PC-3 (cell line): ENCODE data around the gene IFI44. TPM values are rescaled to one million over a fixed set of nuclear protein-coding genes. Genes with fewer than 3 reads are reported as not detected.

Experiments
- ATAC-seq: fragments of 200-7000 bp; cut with Tn5 transposase; 2 replicates; pipeline ENCODE4 v1.9.1; 2020; ENCODE audit warnings: mild to moderate bottlenecking, moderate library complexity
- BruUV-seq: library from RNA; stranded (reverse); fragments of 400-500 nt; replicated peaks from 2 replicates; lab custom pipeline; 2021; lab: Mats Ljungman, UMichigan
- CTCF ChIA-PET: fragments of 300-600 bp; sonication (Branson Sonifier 250); formaldehyde crosslinking; loops from one replicate; lab custom pipeline; 2022; ENCODE audit warnings: antibody characterized with exemption; lab: Charles Lee
- POLR2A ChIA-PET: fragments of 300-600 bp; sonication (Branson Sonifier 250); formaldehyde crosslinking; loops from one replicate; lab custom pipeline; 2022; ENCODE audit warnings: antibody characterized with exemption; ENCODE audit not compliant: unreplicated experiment; lab: Charles Lee
- DNase-seq: peaks from one replicate; pipeline ENCODE4 v3.0.0-alpha.2; 2015
- H2AFZ ChIP-seq: fragments of 300-600 bp; sonication (generic); 2 replicates; pipeline ENCODE4 v1.6.0; 2016; ENCODE audit warnings: antibody characterized with exemption, low read length
- H3F3A ChIP-seq: fragments of 300-600 bp; sonication (generic); one replicate; pipeline ENCODE4 v1.6.0; 2017; ENCODE audit warnings: antibody characterized with exemption, low read length, control low read depth, mild to moderate bottlenecking; ENCODE audit not compliant: unreplicated experiment
- H3K27ac ChIP-seq: fragments of 300-600 bp; sonication (generic); 2 replicates; pipeline ENCODE4 v1.5.1; 2016; ENCODE audit warnings: mild to moderate bottlenecking, low read length
- H3K27me3 ChIP-seq: fragments of 300-600 bp; sonication (generic); 2 replicates; pipeline ENCODE4 v1.6.1; 2016; ENCODE audit warnings: low read length, mixed read lengths
- H3K36me3 ChIP-seq: fragments of 300-600 bp; sonication (generic); 2 replicates; pipeline ENCODE4 v1.6.1; 2016; ENCODE audit warnings: low read depth, mixed run types, low read length, mixed read lengths
- H3K4me1 ChIP-seq: fragments of 300-600 bp; sonication (generic); 2 replicates; pipeline ENCODE4 v1.5.1; 2016; ENCODE audit warnings: low read length; ENCODE audit not compliant: insufficient read depth
- H3K4me2 ChIP-seq: fragments of 300-600 bp; sonication (generic); 2 replicates; pipeline ENCODE4 v1.6.0; 2016; ENCODE audit warnings: low read length
- H3K4me3 ChIP-seq: fragments of 300-600 bp; sonication (generic); 2 replicates; pipeline ENCODE4 v1.5.1; 2016; ENCODE audit warnings: mild to moderate bottlenecking, low read length, mixed read lengths
- H3K79me2 ChIP-seq: fragments of 300-600 bp; sonication (generic); 2 replicates; pipeline ENCODE4 v1.6.1; 2017; ENCODE audit warnings: low read length, mixed read lengths
- H3K9ac ChIP-seq: fragments of 300-600 bp; sonication (generic); 2 replicates; pipeline ENCODE4 v1.6.0; 2016; ENCODE audit warnings: mild to moderate bottlenecking, low read length
- H3K9me2 ChIP-seq: fragments of 300-600 bp; sonication (generic); replicated peaks from 2 replicates; pipeline ENCODE4 v1.6.1; 2016; ENCODE audit warnings: mixed run types, low read length, mixed read lengths
- H3K9me3 ChIP-seq: fragments of 300-600 bp; sonication (generic); 2 replicates; pipeline ENCODE4 v1.6.1; 2016; ENCODE audit warnings: low read length, mixed read lengths
- H4K20me1 ChIP-seq: fragments of 300-600 bp; sonication (generic); 2 replicates; pipeline ENCODE4 v1.6.1; 2016; ENCODE audit warnings: low read length, mixed read lengths
- CTCF ChIP-seq: fragments of 300-600 bp; sonication (generic); conservative IDR thresholded peaks from 2 replicates; pipeline ENCODE4 v1.5.1; 2017; ENCODE audit warnings: antibody characterized with exemption, low read depth, mild to moderate bottlenecking, low read length
- EZH2 ChIP-seq: fragments of 300-600 bp; sonication (generic); IDR thresholded peaks from one replicate; pipeline ENCODE4 v1.6.1; 2017; ENCODE audit warnings: antibody characterized with exemption, mild to moderate bottlenecking, low read length; ENCODE audit not compliant: unreplicated experiment
- EZH2phosphoT487 ChIP-seq: fragments of 300-600 bp; sonication (generic); IDR thresholded peaks from 2 replicates; pipeline ENCODE4 v1.6.1; 2018; ENCODE audit warnings: mild to moderate bottlenecking, antibody characterized with exemption, low read length, borderline replicate concordance
- intact Hi-C: fragments of 100-400 bp; cut with micrococcal nuclease; formaldehyde crosslinking; loops from 2 replicates; pipeline ENCODE4 v1.9.0; 2023
- total RNA-seq: library from RNA; depleted of rRNA; stranded (reverse); fragments of >200 nt; gene quantifications from 2 replicates; pipeline ENCODE4 v1.2.3, GENCODE V29; 2014

IFI44 gene
- total RNA-seq, 1 experiment from 2014 or later = 10.4 TPM

GRCh38 chr1:78665809-78666208, 16.2 kb downstream of the IFI44 start:
- ChIA-PET CTCF (interaction anchor here (0.6 kb wide), 1 partner anchor 111 kb away, joined by 3 read pairs; no protein-coding TSS in a partner anchor), POLR2A (no interaction called here)
- Histone ChIP-seq H4K20me1 (no peaks in the 10 kb centered on the region), H3K4me2 (no peak overlapping the region), H3F3A (no peaks in the 10 kb centered on the region), H2AFZ (no peak overlapping the region), H3K9me2 (no peaks in the 10 kb centered on the region), H3K27ac (no peak overlapping the region), H3K9me3 (no peaks in the 10 kb centered on the region), H3K9ac (no peak overlapping the region), H3K4me3 (no peak overlapping the region), H3K36me3 (no peaks in the 10 kb centered on the region), H3K79me2 (no peaks in the 10 kb centered on the region), H3K27me3 (no peaks in the 10 kb centered on the region), H3K4me1 (no peaks in the 10 kb centered on the region)
- ATAC-seq = no peak
- no peak for DNase-seq
- no TSS peak for BruUV-seq
- intact Hi-C loops = no loop called here
- TF ChIP-seq CTCF (no peak), EZH2 (no peak), EZH2phosphoT487 (no peak)

- Histone ChIP-seq H3K27ac (no peak overlapping the region), H3K9ac (no peak overlapping the region)
- intact Hi-C loops = no loop called here
These were observed 18.3 kb downstream of the IFI44 start for GRCh38 chr1:78667939-78668338.

More at GRCh38 chr1:78667939-78668338, 18.3 kb downstream of the IFI44 start:
- Histone ChIP-seq H2AFZ (no peak overlapping the region), H3F3A (no peaks in the 10 kb centered on the region), H3K79me2 (no peaks in the 10 kb centered on the region), H3K4me2 (no peak overlapping the region), H3K4me3 (no peak overlapping the region), H3K9me2 (no peaks in the 10 kb centered on the region), H4K20me1 (no peaks in the 10 kb centered on the region), H3K36me3 (no peaks in the 10 kb centered on the region), H3K27me3 (no peaks in the 10 kb centered on the region), H3K9me3 (no peaks in the 10 kb centered on the region), H3K4me1 (no peaks in the 10 kb centered on the region)
- ATAC-seq = no peak
- ChIA-PET CTCF (no interaction called here), POLR2A (no interaction called here)
- no TSS peak for BruUV-seq
- TF ChIP-seq EZH2phosphoT487 (no peak), EZH2 (no peak), CTCF (no peak)
- no peak for DNase-seq
